ENCODE measurements around the gene FRMPD1.
"Not testable (repeated sequence)": the region's sequence is repeated elsewhere in the genome, so short reads cannot be mapped to it uniquely, and the experiment has no call there.

FRMPD1 gene

DNA sequence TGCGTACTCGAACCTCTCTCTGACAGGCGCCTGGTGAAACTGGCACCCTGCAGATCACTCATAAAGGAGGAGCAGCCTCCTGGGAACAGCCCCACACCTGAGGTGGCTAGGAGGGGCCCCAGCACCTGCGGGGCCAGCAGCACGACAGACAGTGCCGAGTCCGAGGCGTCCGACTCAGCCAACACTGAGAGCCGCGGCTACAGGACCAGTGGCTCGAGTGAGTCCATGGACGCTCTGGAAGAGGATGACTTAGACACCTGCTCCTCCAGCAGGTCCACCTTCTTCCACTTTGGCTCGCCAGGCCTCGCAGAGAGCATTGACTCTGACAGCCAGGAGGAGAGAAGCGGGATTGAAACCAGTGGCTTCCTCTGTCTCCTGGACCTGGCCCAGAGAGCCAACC lies 89.4 kb downstream of the FRMPD1 start:
- DNase-seq: no peak

- no peak for DNase-seq
These were observed 90.0 kb downstream of the FRMPD1 start for GRCh38 chr9:37740631-37741328.

GRCh38 chr9:37745970-37746369 lies 95.2 kb downstream of the FRMPD1 start:
- DNase-seq: no peak

DNA sequence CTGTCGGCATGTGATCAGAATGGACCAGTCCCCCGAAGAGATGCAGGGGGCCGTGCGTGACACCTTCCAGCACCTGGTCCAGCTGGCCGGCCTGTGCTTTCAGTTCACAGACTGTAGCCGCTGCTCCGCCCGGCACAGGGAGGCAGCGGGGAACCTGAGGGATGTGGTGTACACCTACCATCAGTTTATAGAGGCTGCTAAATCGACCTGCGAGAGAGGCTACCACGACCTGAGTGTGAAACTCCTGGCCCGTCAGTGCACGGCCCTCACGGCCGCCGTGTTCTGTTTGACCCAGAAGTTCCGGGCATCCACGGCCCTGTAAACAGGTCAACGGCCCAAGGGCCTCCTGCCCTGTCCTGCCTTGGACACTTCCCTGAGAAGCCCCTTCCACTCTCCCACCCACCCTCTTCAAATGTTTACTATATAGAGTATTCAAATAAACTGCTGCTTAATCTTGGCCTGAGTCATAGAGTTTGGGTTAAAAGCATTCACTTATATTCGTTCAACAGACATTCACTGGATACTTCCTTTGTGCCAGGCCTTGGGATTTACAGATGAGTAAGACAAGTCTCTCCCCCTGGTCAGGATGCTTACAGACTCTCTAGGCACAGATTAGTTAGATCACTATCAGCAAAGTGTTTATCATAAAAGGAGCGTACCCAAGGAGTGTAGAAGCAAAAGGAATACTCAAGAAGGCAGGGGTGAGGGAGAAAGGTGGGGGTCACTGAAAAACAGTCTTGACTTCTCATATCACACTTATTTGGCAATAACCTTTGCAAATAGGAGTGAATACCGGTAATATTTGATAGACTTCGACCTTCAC lies 95.9 kb downstream of the FRMPD1 start:
- DNase-seq: no peak

GRCh38 chr9:37747271-37747753 lies 96.6 kb downstream of the FRMPD1 start:
- peak; percentile 58 for DNase-seq

DNA sequence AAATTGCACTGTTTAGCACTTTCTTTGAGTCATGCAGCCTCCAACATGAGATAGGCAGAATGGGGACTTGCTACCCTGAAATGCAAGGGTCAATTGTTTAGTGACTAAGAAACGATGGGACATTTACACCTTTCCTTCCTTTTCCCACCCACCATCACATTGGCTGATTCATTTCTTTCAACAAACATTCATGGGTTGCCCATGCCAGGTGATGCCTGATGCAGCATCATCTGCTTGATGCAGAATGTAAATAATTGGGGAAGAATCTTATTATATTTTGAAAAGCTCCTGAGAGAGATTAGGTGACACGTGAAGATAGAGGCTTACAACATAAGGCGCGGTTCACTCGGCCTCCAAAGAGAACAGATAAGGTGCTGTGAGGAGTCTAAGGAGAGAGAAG lies 98.4 kb downstream of the FRMPD1 start:
- no peak for DNase-seq

DNA sequence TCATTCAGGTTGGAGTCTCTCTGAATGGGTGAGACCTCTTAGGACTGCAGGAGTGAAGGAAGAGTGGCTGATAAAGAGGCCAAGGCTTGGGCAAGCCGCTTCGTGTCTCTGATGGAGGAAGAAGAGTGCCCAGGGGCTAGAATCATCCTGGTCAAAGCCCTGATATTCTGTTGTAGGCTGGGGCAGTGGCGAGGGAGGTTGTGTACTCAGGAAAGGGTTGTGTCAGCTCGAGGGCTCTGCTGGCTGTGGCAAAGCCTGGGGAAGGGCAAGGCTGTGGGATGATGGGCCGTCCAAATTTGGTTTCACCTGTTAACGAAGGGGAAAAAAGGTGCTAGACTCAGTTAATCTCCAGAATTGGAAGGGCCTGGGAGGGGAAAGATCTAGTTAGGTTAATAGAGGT lies 100.4 kb downstream of the FRMPD1 start:
- DNase-seq: no peak

DNA sequence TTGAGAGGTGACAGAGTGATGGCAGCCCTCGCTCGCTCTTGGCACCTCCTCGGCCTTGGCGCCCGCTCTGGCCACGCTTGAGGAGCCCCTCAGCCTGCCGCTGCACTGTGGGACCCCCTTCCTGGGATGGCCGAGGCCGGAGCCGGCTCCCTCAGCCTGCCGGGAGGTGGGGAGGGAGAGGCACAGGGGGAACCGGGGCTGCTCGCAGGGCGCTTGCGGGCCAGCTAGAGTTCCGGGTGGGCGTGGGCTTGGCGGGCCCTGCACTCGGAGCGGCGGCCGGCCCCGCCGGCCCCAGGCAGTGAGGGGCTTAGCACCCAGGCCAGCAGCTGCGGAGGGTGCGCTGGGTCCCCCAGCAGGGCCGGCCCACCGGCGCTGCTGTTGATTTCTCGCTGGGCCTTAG lies 101.0 kb downstream of the FRMPD1 start:
- DNase-seq: not testable (repeated sequence)

DNA sequence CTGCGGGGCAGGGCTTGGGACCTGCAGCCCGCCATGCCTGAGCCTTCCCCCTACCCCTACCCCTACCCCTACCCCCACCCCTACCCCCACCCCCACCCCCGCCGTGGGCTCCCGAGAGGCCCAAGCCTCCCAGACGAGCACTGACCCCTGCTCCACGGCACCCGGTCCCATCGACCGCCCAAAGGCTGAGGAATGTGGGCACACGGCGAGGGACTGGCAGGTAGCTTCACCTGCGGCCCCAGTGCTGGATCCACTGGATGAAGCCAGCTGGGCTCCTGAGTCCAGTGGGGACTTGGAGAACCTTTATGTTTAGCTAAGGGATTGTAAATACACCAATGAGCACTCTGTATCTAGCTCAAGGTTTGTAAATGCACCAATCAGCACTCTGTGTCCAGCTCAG lies 101.4 kb downstream of the FRMPD1 start:
- not testable (repeated sequence) for DNase-seq

DNA sequence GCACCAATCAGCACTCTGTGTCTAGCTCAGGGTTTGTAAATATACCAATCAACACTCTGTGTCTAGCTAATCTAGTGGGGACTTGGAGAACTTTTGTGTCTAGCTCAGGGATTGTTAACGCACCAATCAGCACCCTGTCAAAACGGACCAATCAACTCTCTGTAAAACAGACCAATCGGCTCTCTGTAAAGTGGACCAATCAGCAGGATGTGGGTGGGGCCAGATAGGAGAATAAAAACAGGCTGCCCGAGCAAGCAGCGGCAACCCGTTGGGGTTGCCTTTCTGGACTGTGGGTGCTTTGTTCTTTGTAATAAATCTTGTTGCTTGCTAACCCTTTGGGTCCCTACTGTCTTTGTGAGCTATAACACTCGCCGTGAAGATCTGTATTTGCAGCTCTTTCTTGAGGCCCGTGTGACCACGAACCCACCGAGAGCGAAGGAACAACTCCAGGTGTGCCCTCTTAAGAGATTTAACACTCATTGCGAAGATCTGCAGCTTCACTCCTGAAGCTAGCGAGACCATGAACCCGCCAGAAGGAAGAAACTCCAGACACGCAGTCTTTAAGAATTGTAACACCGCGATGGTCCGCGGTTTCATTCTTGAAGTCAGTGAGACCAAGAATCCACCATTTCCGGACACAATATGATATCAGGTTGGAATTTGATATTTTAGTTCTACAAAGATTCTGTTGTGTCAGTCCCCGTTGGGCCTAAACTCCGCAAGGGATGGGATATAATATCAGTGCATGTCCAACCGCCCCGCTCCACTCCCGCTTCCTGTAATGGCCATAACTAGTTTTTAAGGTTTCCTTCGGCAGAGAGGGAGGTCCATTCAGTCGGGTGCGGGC lies 102.1 kb downstream of the FRMPD1 start:
- DNase-seq: peak; percentile 25

DNA sequence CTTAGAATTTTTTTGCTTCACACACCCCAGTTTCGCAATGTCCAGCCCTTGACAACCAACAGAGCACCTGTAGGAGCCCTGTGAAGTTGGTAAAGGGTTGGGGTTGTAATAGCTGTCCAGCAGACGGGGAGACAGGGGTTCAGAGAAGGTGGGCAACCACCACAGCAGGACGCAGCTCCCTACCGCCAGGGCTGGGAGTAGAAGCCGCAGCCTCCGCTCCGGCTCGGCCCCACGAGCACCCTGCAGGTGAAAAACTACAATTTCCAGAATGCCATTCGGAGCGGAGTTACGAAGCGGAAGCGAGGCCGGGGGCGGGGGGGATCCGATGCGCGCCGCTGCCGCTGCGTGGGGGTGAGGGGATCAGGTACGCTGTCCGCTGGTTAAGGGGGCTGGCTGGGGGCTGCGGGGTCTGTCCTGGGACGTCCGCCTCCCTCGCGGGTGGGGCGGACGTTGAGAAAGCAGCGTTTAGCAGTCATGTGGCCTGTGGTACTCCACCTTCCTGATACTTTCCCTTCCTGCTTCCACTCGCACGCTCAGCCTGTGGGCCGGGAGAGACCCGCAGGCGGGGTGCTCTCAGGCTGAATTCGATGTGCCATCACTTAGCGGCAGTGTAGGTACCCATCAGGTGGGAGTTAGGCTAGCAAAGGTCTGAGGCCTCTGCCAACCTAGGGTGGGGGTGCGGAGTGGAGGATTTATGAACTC lies 102.9 kb downstream of the FRMPD1 start, which contains the start of gene TRMT10B:
TRMT10B (plus strand) TSS at position 317 of the 702 bp plus-strand sequence. CDS start 8,127 bp downstream, outside the sequence.
- DNase-seq: peak; percentile 68

GRCh38 chr9:37758747-37759146 lies 108.0 kb downstream of the FRMPD1 start:
- no peak for DNase-seq

GRCh38 chr9:37760416-37761161 lies 109.8 kb downstream of the FRMPD1 start:
- DNase-seq: no peak

DNA sequence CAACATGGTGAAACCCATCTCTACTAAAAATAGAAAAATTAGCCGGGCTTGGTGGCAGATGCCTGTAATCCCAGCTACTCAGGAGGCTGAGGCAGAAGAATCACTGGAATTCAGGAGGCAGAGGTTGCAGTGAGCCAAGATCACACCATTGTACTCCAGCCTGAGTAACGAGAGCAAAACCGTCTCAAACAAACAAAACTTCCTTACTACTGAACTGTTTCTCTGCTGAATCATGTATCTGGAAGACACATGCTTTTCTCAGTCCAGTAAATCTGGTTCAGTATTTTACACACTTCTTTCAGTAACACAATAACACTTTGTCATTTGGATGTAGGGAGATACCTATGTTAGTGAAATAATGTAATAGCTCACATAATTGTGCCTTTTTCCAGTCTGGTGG lies 110.8 kb downstream of the FRMPD1 start:
- no peak for DNase-seq

DNA sequence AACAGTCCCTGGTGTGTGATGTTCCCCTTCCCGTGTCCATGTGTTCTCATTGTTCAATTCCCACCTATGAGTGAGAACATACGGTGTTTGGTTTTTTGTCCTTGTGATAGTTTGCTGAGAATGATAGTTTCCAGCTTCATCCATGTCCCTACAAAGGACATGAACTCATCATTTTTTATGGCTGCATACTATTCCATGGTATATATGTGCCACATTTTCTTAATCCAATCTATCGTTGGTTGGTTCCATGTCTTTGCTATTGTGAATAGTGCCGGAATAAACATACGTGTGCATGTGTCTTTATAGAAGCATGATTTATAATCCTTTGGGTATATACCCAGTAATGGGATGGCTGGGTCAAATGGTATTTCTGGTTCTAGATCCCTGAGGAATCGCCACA lies 114.5 kb downstream of the FRMPD1 start:
- not testable (repeated sequence) for DNase-seq

DNA sequence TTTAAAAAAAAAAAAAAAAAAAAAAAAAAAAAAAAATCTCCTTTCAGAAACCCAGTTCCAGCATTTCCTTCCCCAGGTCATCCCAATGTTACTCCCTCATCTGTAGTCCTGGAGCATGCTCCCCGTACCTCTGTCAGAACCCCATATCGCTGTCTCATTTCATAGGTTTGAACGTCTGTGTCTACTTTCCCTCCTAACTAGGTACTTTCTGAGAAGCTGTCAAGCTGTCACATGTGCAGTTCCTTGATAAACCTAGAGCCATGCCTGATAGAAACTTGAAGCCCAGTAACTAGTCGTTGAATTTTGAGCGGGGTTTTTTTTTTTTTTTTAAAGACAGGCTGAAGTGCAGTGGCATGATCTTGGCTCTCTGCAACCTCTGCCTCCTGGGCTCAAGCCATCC lies 118.6 kb downstream of the FRMPD1 start:
- no peak for DNase-seq

DNA sequence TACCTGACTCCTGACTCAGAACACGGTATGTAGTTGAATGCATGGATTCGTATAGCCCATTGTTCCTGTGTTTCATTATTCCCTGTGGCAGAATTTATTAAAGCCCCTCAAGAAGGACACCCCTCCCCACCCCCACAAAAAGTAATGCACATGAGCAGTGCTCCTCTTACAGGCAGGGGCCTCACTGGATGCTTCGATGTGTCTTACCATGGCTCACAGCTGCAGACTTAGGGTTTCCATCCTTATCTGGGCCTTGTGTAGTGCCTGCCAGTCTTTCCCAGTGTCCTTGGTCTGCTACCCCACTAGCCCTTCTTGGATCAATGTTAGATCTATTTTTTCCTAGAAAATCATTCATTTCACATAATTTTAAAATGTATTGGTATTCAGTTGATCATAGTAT lies 119.2 kb downstream of the FRMPD1 start:
- DNase-seq: no peak

DNA sequence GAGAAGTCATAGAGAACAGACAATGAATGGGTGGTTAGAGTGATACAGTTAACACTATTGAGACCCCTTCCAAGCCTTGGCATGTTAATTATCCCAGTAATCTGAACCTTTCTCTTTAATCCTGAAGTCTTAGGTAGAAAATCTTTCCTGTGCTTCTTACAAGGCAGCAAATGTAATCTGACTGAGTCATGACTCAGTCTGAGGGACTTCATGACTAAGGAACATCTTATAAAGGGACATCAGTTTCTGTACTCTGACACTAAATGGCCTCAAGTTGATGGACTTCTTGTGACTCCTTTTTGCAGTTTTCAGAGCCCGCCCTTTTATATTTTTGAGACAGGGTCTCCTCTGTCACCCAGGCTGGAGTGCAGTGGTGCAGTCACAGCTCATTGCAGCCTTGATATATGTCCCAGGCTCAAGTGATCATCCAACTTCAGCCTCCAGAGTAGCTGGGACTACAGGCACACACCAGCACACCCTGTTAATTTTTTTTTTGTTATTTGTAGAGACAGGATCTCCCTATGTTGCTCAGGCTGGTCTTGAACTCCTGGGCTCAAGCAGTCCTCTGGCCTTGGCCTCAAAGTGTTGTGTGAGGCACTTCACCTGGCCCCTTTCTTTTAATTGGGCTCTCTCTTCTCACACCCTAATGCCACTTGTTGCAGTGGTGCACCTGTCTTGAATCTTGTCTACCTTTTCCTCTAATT lies 124.6 kb downstream of the FRMPD1 start:
- DNase-seq: no peak

GRCh38 chr9:37776328-37776727 lies 125.6 kb downstream of the FRMPD1 start:
- no peak for DNase-seq

DNA sequence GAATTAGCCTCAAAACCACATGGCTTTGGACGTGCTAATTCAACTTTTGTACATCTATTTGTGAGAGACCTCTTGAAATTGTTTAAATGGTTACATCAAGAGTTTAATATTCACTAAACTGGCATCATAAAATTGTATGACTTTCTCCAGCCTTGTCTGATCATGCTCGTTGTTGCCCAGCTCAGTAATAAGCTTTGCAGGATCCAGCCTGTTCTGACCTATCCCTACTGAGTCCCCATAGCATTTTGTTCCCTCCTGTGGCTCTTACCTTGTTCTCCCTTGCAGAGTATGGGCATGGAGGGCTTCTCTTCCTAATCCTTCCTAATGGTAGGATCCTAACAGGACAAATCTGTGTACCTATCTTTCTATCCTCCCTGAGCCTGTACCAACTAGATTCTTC lies 127.8 kb downstream of the FRMPD1 start:
- DNase-seq: no peak

GRCh38 chr9:37784291-37784615 lies 133.5 kb downstream of the FRMPD1 start:
- DNase-seq: no peak

Data from stimulated activated CD4-positive, alpha-beta T cell treated with anti-CD3 and anti-CD28 coated beads, Interleukin-1b, Interleukin-23, amount 100 ng/mL, for 48 hours (primary cell).